Natural killer cell (primary cell): ENCODE results near the gene DIAPH3. TPM values are rescaled to one million over a fixed set of nuclear protein-coding genes. Genes with fewer than 3 reads are reported as not detected.

ENCODE experiments used
- ATAC-seq, 3 donors: fragments of 150-1000 bp in 2 of 3; fragments of 200-7000 bp in 1 of 3; cut with Tn5 transposase; 1 replicate in 1 of 3; 2 replicates in 2 of 3; pipeline ENCODE4 v1.10.0; 2021; ENCODE audit warnings: mild to moderate bottlenecking in 2 of 3, moderate library complexity in 2 of 3
- DNase-seq, 2 donors: peaks; one replicate each; pipeline versions ENCODE4 v3.0.0 to v3.0.0-alpha.2; 2013 to 2021; ENCODE audit warnings: mixed read lengths in 1 of 2
- H3K27ac ChIP-seq: one replicate; pipeline ENCODE4 v1.5.1; 2013; ENCODE audit warnings: mild to moderate bottlenecking, low read length
- H3K27me3 ChIP-seq: one replicate; pipeline ENCODE4 v1.6.1; 2013; ENCODE audit warnings: low read length; ENCODE audit not compliant: control insufficient read depth, insufficient read depth
- H3K36me3 ChIP-seq: one replicate; pipeline ENCODE4 v1.6.1; 2013; ENCODE audit warnings: low read length; ENCODE audit not compliant: control insufficient read depth, insufficient read depth
- H3K4me1 ChIP-seq: one replicate; pipeline ENCODE4 v1.6.1; 2013; ENCODE audit warnings: low read length; ENCODE audit not compliant: control insufficient read depth, insufficient read depth
- H3K4me3 ChIP-seq: one replicate; pipeline ENCODE4 v1.5.1; 2013; ENCODE audit warnings: low read length
- H3K9me3 ChIP-seq: one replicate; pipeline ENCODE4 v1.6.1; 2013; ENCODE audit warnings: low read length; ENCODE audit not compliant: control insufficient read depth, insufficient read depth
- H3K27ac Mint-ChIP-seq, 2 donors: one replicate each; pipeline ENCODE4 v1.8.0; 2022; ENCODE audit warnings: mild to moderate bottlenecking in 2 of 2, mixed read lengths in 2 of 2, moderate library complexity in 1 of 2
- H3K27me3 Mint-ChIP-seq, 2 donors: one replicate each; pipeline ENCODE4 v1.8.0; 2022; ENCODE audit warnings: low read depth in 2 of 2, mixed read lengths in 2 of 2
- H3K36me3 Mint-ChIP-seq: one replicate; pipeline ENCODE4 v1.8.0; 2022; ENCODE audit warnings: mixed read lengths
- H3K4me1 Mint-ChIP-seq, 2 donors: one replicate each; pipeline ENCODE4 v1.8.0; 2022; ENCODE audit warnings: mixed read lengths in 2 of 2
- H3K4me3 Mint-ChIP-seq: one replicate; pipeline ENCODE4 v1.8.0; 2022; ENCODE audit warnings: mild to moderate bottlenecking, moderate library complexity, mixed read lengths
- H3K9me3 Mint-ChIP-seq, 2 donors: one replicate each; pipeline ENCODE4 v1.8.0; 2022; ENCODE audit warnings: mixed read lengths in 2 of 2
- CTCF ChIP-seq: fragments of 200-600 bp; IDR thresholded peaks from one replicate; pipeline ENCODE4 v1.8.0; 2022; ENCODE audit warnings: antibody characterized with exemption
- WGBS: methylation state at CpG from one replicate; pipeline ENCODE4 v1.1.7; 2013; ENCODE audit warnings: missing lambda C conversion rate; ENCODE audit not compliant: insufficient coverage; 5-methylcytosine and 5-hydroxymethylcytosine counted together
- intact Hi-C: fragments of 100-400 bp; cut with micrococcal nuclease; formaldehyde crosslinking; loops from one replicate; pipeline ENCODE4 v1.14.2; 2022
- total RNA-seq, 4 donors: library from RNA; stranded (reverse); fragments of 120-200 nt in 1 of 4; gene quantifications; one replicate each; pipeline versions ENCODE4 v1.2.3 to v1.2.4, GENCODE V29; 2013 to 2022

The DIAPH3 gene
- total RNA-seq, 3 donors from 2014 or later (not counting 1 experiment from before 2014, with no cell fraction given): 0.54 to 1.0 (median 0.98) TPM

DNA sequence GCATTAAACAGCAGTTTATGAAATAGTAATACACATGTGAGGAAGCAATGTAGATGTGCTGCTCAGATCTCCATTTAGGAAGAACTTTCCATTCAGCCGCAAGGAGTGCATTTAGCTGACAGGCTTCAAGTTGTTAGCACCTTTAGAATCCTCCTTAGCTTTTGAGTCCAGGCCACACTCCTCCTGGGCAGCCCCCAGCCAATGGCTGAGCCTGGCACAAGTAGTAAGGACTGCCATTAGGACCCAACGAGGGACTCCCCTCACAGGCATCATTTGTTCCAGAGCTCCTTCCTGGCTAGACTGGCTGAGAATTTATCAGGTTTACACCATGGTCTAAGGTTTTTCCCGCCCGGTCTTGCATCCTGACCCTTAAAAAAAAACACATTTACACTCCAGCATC lies 201.4 kb downstream of the DIAPH3 start:
- H3K4me3 Mint-ChIP-seq: no peak overlapping the region
- intact Hi-C loops: no loop called here
- H3K27ac Mint-ChIP-seq: no peak overlapping the region
- no peaks in the 10 kb centered on the region for H3K9me3 Mint-ChIP-seq
- H3K36me3 Mint-ChIP-seq: no peaks in the 10 kb centered on the region
- ATAC-seq (no peak), DNase-seq (no peak)
- Histone ChIP-seq H3K9me3 (no peaks in the 10 kb centered on the region), H3K27ac (no peak overlapping the region), H3K27me3 (no peaks in the 10 kb centered on the region), H3K4me1 (no peaks in the 10 kb centered on the region), H3K36me3 (no peaks in the 10 kb centered on the region), H3K4me3 (no peak overlapping the region)
- TF ChIP-seq CTCF: no peak
- WGBS: 96% methylated on average over 4 of the region's 4 CpGs
- no peaks in the 10 kb centered on the region for H3K4me1 Mint-ChIP-seq
- no peaks in the 10 kb centered on the region for H3K27me3 Mint-ChIP-seq

- intact Hi-C loops: no loop called here
- H3K4me3 ChIP-seq: no peak overlapping the region
- ATAC-seq (no peak), DNase-seq (no peak)
- no peak overlapping the region for H3K27ac Mint-ChIP-seq
- H3K27me3 Mint-ChIP-seq: no peaks in the 10 kb centered on the region
- WGBS: no CpG with 5 or more reads among the region's 2 CpGs
- no peaks in the 10 kb centered on the region for H3K36me3 ChIP-seq
- H3K9me3 ChIP-seq: no peaks in the 10 kb centered on the region
- no peaks in the 10 kb centered on the region for H3K9me3 Mint-ChIP-seq
- no peak for TF ChIP-seq CTCF
- H3K27ac ChIP-seq: no peak overlapping the region
- H3K4me1 Mint-ChIP-seq: no peaks in the 10 kb centered on the region
- no peaks in the 10 kb centered on the region for H3K4me1 ChIP-seq
- peaks cover 4% of the 10 kb centered on the region for H3K36me3 Mint-ChIP-seq
- H3K4me3 Mint-ChIP-seq: no peak overlapping the region
- H3K27me3 ChIP-seq: no peaks in the 10 kb centered on the region
Measured at GRCh38 chr13:59960683-59961082, 203.0 kb downstream of the DIAPH3 start.

- Histone ChIP-seq H3K36me3 (no peaks in the 10 kb centered on the region), H3K9me3 (no peaks in the 10 kb centered on the region), H3K27me3 (no peaks in the 10 kb centered on the region), H3K27ac (no peak overlapping the region), H3K4me1 (no peaks in the 10 kb centered on the region), H3K4me3 (no peak overlapping the region)
- DNase-seq (no peak), ATAC-seq (no peak)
- Mint-ChIP-seq H3K27ac (no peak overlapping the region), H3K4me3 (no peak overlapping the region), H3K27me3 (no peaks in the 10 kb centered on the region), H3K4me1 (no peaks in the 10 kb centered on the region), H3K36me3 (peaks cover 10% of the 10 kb centered on the region), H3K9me3 (peaks cover 2 to 3% of the 10 kb centered on the region in 2 donors)
- 89% methylated on average over 1 of the region's 2 CpGs for WGBS
- intact Hi-C loops: no loop called here
- no peak for TF ChIP-seq CTCF
Measured at GRCh38 chr13:59957438-59957837, 206.3 kb downstream of the DIAPH3 start.

GRCh38 chr13:59954601-59955000 lies 209.1 kb downstream of the DIAPH3 start:
- no peak for DNase-seq
- Histone ChIP-seq H3K4me3 (no peak overlapping the region), H3K4me1 (no peaks in the 10 kb centered on the region), H3K27me3 (no peaks in the 10 kb centered on the region), H3K27ac (no peak overlapping the region), H3K36me3 (no peaks in the 10 kb centered on the region), H3K9me3 (no peaks in the 10 kb centered on the region)
- intact Hi-C loops: no loop called here
- TF ChIP-seq CTCF: no peak
- no peak overlapping the region for H3K4me3 Mint-ChIP-seq
- no peak for ATAC-seq
- H3K9me3 Mint-ChIP-seq: peaks cover 2 to 3% of the 10 kb centered on the region in 2 donors
- H3K36me3 Mint-ChIP-seq: peaks cover 10% of the 10 kb centered on the region
- no peaks in the 10 kb centered on the region for H3K27me3 Mint-ChIP-seq
- no peak overlapping the region for H3K27ac Mint-ChIP-seq
- no peaks in the 10 kb centered on the region for H3K4me1 Mint-ChIP-seq
